Spleen (tissue), 11 donors: ENCODE measurements around the gene ITGA6. TPM values are rescaled to one million over a fixed set of nuclear protein-coding genes. Genes with fewer than 3 reads are reported as not detected.

Experiments used
- DNase-seq: peaks from one replicate; pipeline ENCODE4 v3.0.0-alpha.2; 2020
- H3K27ac ChIP-seq, 8 donors: fragments of 200-600 bp; sonication (generic) in 7 of 8; 1 replicate in 4 of 8; 2 replicates in 4 of 8; pipeline versions ENCODE4 v1.5.0 to v1.8.0; 2016 to 2021; ENCODE audit warnings: inconsistent platforms in 4 of 8, mild to moderate bottlenecking in 4 of 8, moderate library complexity in 1 of 8
- H3K27me3 ChIP-seq, 7 donors: fragments of 200-600 bp; sonication (generic) in 6 of 7; replicated peaks in 1 of 7; 1 replicate in 4 of 7; 2 replicates in 3 of 7; pipeline versions ENCODE4 v1.5.0 to v1.8.0; 2016 to 2021; ENCODE audit warnings: inconsistent platforms in 3 of 7, mild to moderate bottlenecking in 1 of 7
- H3K36me3 ChIP-seq, 6 donors: fragments of 200-600 bp; sonication (generic) in 5 of 6; 1 replicate in 4 of 6; 2 replicates in 2 of 6; pipeline versions ENCODE4 v1.5.0 to v1.8.0; 2016 to 2021; ENCODE audit warnings: inconsistent platforms in 2 of 6
- H3K4me1 ChIP-seq, 6 donors: fragments of 200-600 bp; sonication (generic) in 5 of 6; 1 replicate in 3 of 6; 2 replicates in 3 of 6; pipeline versions ENCODE4 v1.5.0 to v1.8.0; 2016 to 2021; ENCODE audit warnings: inconsistent platforms in 3 of 6
- H3K4me3 ChIP-seq, 8 donors: fragments of 200-600 bp; sonication (generic) in 7 of 8; 1 replicate in 4 of 8; 2 replicates in 4 of 8; pipeline versions ENCODE4 v1.5.0 to v1.8.0; 2016 to 2021; ENCODE audit warnings: inconsistent platforms in 4 of 8, mild to moderate bottlenecking in 4 of 8, moderate library complexity in 2 of 8
- H3K9me3 ChIP-seq, 8 donors: fragments of 200-600 bp; sonication (generic) in 7 of 8; 1 replicate in 4 of 8; 2 replicates in 4 of 8; pipeline versions ENCODE4 v1.5.0 to v1.8.0; 2016 to 2021; ENCODE audit warnings: inconsistent platforms in 4 of 8
- CTCF ChIP-seq, 11 experiments: fragments of 200-600 bp in 7 of 11; fragments of 450-650 bp in 4 of 11; sonication (generic) in 4 of 11; IDR thresholded peaks in 8 of 11; conservative IDR thresholded peaks in 3 of 11; 1 replicate in 7 of 11; 2 replicates in 4 of 11; pipeline versions ENCODE4 v1.4.0 to v1.8.0; 2016 to 2021; ENCODE audit warnings: antibody characterized with exemption in 11 of 11, inconsistent platforms in 4 of 11, mild to moderate bottlenecking in 1 of 11
- POLR2A ChIP-seq, 3 donors: fragments of 450-650 bp; IDR thresholded peaks; one replicate each; pipeline ENCODE4 v1.5.1; 2017; ENCODE audit warnings: antibody characterized with exemption in 3 of 3, mild to moderate bottlenecking in 1 of 3
- POLR2AphosphoS5 ChIP-seq, 3 donors: sonication (generic); formaldehyde crosslinking; IDR thresholded peaks; one replicate each; pipeline ENCODE4 v1.5.1; 2017; ENCODE audit warnings: antibody characterized with exemption in 3 of 3
- WGBS, 5 donors: extraction: QIAGEN DNeasy Blood & Tissue Kit in 3 of 5; methylation state at CpG; one replicate each; pipeline versions ENCODE4 v1.1.5 to v1.1.7; 2013 to 2018; 5-methylcytosine and 5-hydroxymethylcytosine counted together
- intact Hi-C: fragments of 100-400 bp; cut with DNase I; formaldehyde crosslinking; loops from one replicate; pipeline ENCODE4 v1.15.0; 2023; ENCODE audit warnings: low total_unique reads
- polyA plus RNA-seq, 3 donors: library from polyadenylated mRNA; stranded (reverse); fragments of 200-250 nt; gene quantifications; one replicate each; pipeline ENCODE4 v1.2.1, GENCODE V29; 2013
- total RNA-seq, 7 donors: library from RNA; depleted of rRNA in 3 of 7; stranded (reverse); fragments of >200 nt in 3 of 7; fragmentation: NEBNext Ultra II Directional in 4 of 7; extraction: Animal tissue kit (Norgen Biotek cat#: 25700) in 4 of 7; gene quantifications; one replicate each; pipeline versions ENCODE4 v1.1.0 to v1.2.1, GENCODE V29; 2016 to 2021
- donor health status: healthy with polysubstance abuse.
- donor health status: DM: no; HTN: no; CAD: no; lungs with moderate emphysema.
- donor health status: DM: no; HTN: no; CAD: no.
- donor health status: Bipolar disorder and iron deficiency.
- donor health status: healthy.
- donor health status: DM: no; HTN: no; CAD: no.
- donor health status: DM: yes; HTN: yes; CAD: no.

The ITGA6 gene
- total and polyA plus RNA-seq, 10 donors: 6.9 to 172 (median 88.8) TPM

- H3K27me3 ChIP-seq: no peaks in the 10 kb centered on the region
- intact Hi-C loops: no loop called here
- no peaks in the 10 kb centered on the region for H3K36me3 ChIP-seq
- no peak overlapping the region for H3K4me3 ChIP-seq
- H3K4me1 ChIP-seq: peaks cover 19 to 80% (median 43%) of the 10 kb centered on the region in 6 donors
- 66 to 72% (median 68%) methylated on average over 6 of the region's 6 CpGs for WGBS, 5 donors
- no peak for TF ChIP-seq POLR2AphosphoS5 (IDR thresholded peaks at IDR 0.05)
- no peak for TF ChIP-seq POLR2A (IDR thresholded peaks at IDR 0.05)
- TF ChIP-seq CTCF (IDR thresholded peaks at IDR 0.05 in 8 of 11, conservative IDR thresholded peaks at IDR 0.05 in 3 of 11): no peak
- DNase-seq: no peak
- no peaks in the 10 kb centered on the region for H3K9me3 ChIP-seq
- peak overlapping the region in 6 of 8 donors; percentile 9 to 70 (median 36) for H3K27ac ChIP-seq
These were observed 19.2 kb downstream of the ITGA6 start for GRCh38 chr2:172446474-172447063.

- no peaks in the 10 kb centered on the region for H3K36me3 ChIP-seq
- no peaks in the 10 kb centered on the region for H3K9me3 ChIP-seq
- intact Hi-C loops: no loop called here
- H3K4me1 ChIP-seq: peaks cover 14 to 80% (median 36%) of the 10 kb centered on the region in 6 donors
- no peak for TF ChIP-seq POLR2AphosphoS5 (IDR thresholded peaks at IDR 0.05)
- no peak for TF ChIP-seq POLR2A (IDR thresholded peaks at IDR 0.05)
- TF ChIP-seq CTCF (IDR thresholded peaks at IDR 0.05 in 8 of 11, conservative IDR thresholded peaks at IDR 0.05 in 3 of 11): no peak
- H3K27ac ChIP-seq: no peak overlapping the region
- no peak overlapping the region for H3K4me3 ChIP-seq
- no peaks in the 10 kb centered on the region for H3K27me3 ChIP-seq
- 77 to 90% (median 86%) methylated on average over 5 of the region's 5 CpGs for WGBS, 5 donors
- DNase-seq: no peak
These were observed 20.6 kb downstream of the ITGA6 start for GRCh38 chr2:172447811-172448493.

- peaks cover 15 to 79% (median 40%) of the 10 kb centered on the region in 6 donors for H3K4me1 ChIP-seq
- H3K27me3 ChIP-seq: no peaks in the 10 kb centered on the region
- H3K27ac ChIP-seq: no peak overlapping the region
- no peak for DNase-seq
- intact Hi-C loops: no loop called here
- WGBS, 5 donors: 78 to 82% (median 80%) methylated on average over 3 of the region's 3 CpGs
- H3K4me3 ChIP-seq: no peak overlapping the region
- H3K36me3 ChIP-seq: no peaks in the 10 kb centered on the region
- TF ChIP-seq CTCF (IDR thresholded peaks at IDR 0.05 in 8 of 11, conservative IDR thresholded peaks at IDR 0.05 in 3 of 11) (no peak), POLR2A (IDR thresholded peaks at IDR 0.05) (no peak), POLR2AphosphoS5 (IDR thresholded peaks at IDR 0.05) (no peak)
- no peaks in the 10 kb centered on the region for H3K9me3 ChIP-seq
These were observed 21.3 kb downstream of the ITGA6 start for GRCh38 chr2:172448544-172449267.
